Measurements from ENCODE around the gene HOXB3.

HOXB3 gene

DNA sequence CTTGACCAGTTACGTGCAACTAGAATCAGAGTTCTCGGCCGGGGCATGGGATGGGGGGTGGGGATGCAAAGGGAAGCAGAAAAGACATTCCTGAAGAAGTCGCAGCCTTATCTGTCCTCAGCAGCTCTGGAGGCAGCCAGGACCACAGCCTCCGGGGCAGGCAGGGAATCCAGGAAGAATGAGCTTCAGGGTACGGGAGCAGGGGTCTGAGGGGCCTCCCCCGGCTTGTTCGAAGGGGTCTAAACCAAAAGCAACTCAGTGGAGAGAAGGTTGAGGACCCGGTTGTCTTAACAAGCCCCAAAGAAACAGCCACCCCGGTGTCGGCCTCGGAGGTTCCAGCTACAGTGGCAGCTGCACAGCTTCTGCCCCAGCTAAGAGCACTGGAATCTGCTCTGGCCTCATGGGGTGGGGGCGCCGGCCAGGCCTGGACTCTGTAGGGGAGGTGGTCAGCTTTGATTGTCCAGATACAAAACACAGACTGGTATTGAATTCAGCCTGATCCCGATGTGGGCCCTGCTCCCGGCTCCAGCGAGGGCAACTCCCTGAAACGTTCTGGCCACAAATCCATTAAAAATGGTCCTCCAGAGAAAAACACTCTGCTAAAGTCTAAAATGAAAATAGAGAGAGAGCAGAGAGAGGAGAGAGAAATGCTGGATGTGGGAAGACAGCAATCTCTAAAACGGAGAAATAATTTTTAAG, 19.6 kb downstream of the HOXB3 start:
- Mint-ChIP-seq H3K27ac (no peak overlapping the region), H3K36me3 (no peaks in the 10 kb centered on the region), H3K4me3 (no peak overlapping the region), H3K4me1 (peaks cover 4 to 6% of the 10 kb centered on the region in 2 donors), H3K27me3 (peaks cover 31 to 35% of the 10 kb centered on the region in 2 donors), H3K9me3 (no peaks in the 10 kb centered on the region)
- DNase-seq (no peak), ATAC-seq (replicated peaks) (no peak)

DNA sequence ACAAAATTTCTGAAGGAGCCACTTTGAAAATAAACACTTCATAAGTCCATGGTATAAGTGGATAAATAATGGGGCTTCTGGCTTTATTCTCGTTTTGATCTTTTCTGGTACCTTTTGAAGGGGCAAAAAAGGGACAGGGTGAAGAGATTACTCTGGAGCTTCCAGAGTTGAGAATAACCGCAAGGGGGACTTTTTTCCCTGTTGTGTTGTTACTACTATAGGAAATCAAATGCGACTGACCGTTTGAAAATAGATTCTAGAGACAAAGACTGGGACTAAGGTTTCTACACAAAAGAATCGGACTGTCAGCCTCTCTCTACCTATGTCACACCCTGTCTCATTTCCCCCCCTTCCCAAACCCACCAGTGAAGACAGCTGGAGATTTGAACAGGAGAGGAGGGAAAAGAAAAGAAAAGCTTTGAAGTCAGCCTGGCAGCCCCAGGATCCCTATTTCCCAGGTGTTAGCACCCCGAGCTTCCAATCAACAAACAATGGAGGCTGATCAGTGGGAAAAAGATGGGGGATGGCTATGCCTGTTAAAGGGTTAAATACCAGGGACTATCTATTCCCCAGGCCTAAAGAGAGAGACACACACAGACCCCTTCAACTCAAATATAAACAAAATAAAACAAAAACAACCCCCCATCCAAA, 20.2 kb downstream of the HOXB3 start:
- H3K4me3 Mint-ChIP-seq = no peak overlapping the region
- DNase-seq (no peak), ATAC-seq (replicated peaks) (no peak)
- no peaks in the 10 kb centered on the region for H3K36me3 Mint-ChIP-seq
- H3K9me3 Mint-ChIP-seq = no peaks in the 10 kb centered on the region
- H3K27me3 Mint-ChIP-seq = peaks cover 33 to 35% of the 10 kb centered on the region in 2 donors
- peaks cover 4 to 8% of the 10 kb centered on the region in 2 donors for H3K4me1 Mint-ChIP-seq
- no peak overlapping the region for H3K27ac Mint-ChIP-seq

- ATAC-seq (replicated peaks) (no peak), DNase-seq (no peak)
- Mint-ChIP-seq H3K4me3 (no peak overlapping the region), H3K36me3 (no peaks in the 10 kb centered on the region), H3K4me1 (peaks cover 5 to 12% of the 10 kb centered on the region in 2 donors), H3K27ac (no peak overlapping the region), H3K9me3 (no peaks in the 10 kb centered on the region), H3K27me3 (peaks cover 30 to 35% of the 10 kb centered on the region in 2 donors)
Measured at GRCh38 chr17:48569240-48569582, 20.8 kb downstream of the HOXB3 start.

DNA sequence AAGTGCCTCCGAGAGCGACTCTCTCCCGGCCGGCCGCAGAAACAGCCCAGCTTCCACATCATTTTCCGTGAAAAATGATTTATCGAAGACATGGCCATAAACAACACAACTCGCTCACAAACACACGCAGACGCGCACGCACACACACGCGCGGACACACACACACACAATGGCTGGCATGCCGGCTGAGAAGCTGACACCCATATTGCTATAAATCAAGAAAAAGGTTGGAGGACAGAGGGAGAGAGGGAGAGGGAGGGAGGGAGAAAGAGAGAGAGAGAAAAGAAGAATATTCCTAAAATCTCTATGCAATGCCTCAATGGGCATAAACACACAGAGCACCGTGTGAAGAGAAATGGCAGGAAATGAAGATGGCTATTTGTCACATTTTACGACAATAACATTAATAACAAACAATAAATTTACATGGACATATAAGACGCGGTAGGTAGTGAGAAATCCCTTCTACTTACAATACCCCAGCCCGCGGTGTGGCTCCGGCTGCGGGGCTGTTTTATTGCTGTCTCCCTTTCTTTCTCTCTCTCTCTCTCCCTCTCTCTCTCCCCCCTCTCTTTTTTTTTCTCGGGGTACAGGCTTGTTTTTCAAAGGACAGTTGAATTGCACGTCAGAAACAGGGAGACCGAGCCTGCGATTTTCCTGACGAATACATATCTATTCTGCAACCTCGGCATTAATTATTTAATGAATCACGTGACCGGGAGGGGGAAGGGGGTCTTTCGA, 21.4 kb downstream of the HOXB3 start:
- DNase-seq = no peak
- no peaks in the 10 kb centered on the region for H3K9me3 Mint-ChIP-seq
- peaks cover 31 to 36% of the 10 kb centered on the region in 2 donors for H3K27me3 Mint-ChIP-seq
- H3K36me3 Mint-ChIP-seq = no peaks in the 10 kb centered on the region
- no peak for ATAC-seq (replicated peaks)
- peaks cover 5 to 12% of the 10 kb centered on the region in 2 donors for H3K4me1 Mint-ChIP-seq
- peak overlapping the region; percentile 8 to 53 for H3K4me3 Mint-ChIP-seq
- H3K27ac Mint-ChIP-seq = no peak overlapping the region

- ATAC-seq (replicated peaks) (no peak), DNase-seq (no peak)
- peaks cover 5 to 12% of the 10 kb centered on the region in 2 donors for H3K4me1 Mint-ChIP-seq
- H3K4me3 Mint-ChIP-seq = no peak overlapping the region
- H3K36me3 Mint-ChIP-seq = no peaks in the 10 kb centered on the region
- no peaks in the 10 kb centered on the region for H3K9me3 Mint-ChIP-seq
- H3K27ac Mint-ChIP-seq = no peak overlapping the region
- H3K27me3 Mint-ChIP-seq = peaks cover 31 to 39% of the 10 kb centered on the region in 2 donors
Measured at GRCh38 chr17:48567646-48568354, 22.2 kb downstream of the HOXB3 start.

- peaks cover 31 to 44% of the 10 kb centered on the region in 2 donors for H3K27me3 Mint-ChIP-seq
- no peak overlapping the region for H3K27ac Mint-ChIP-seq
- no peaks in the 10 kb centered on the region for H3K9me3 Mint-ChIP-seq
- peaks cover 5 to 12% of the 10 kb centered on the region in 2 donors for H3K4me1 Mint-ChIP-seq
- H3K36me3 Mint-ChIP-seq = no peaks in the 10 kb centered on the region
- DNase-seq (no peak), ATAC-seq (replicated peaks) (no peak)
- no peak overlapping the region for H3K4me3 Mint-ChIP-seq
Measured at GRCh38 chr17:48567209-48567608, 22.8 kb downstream of the HOXB3 start.

- H3K4me3 Mint-ChIP-seq = no peak overlapping the region
- H3K27me3 Mint-ChIP-seq = peaks cover 31 to 41% of the 10 kb centered on the region in 2 donors
- DNase-seq = no peak
- H3K4me1 Mint-ChIP-seq = peaks cover 5 to 12% of the 10 kb centered on the region in 2 donors
- ATAC-seq (replicated peaks) = no peak
- H3K36me3 Mint-ChIP-seq = no peaks in the 10 kb centered on the region
- H3K27ac Mint-ChIP-seq = no peak overlapping the region
- H3K9me3 Mint-ChIP-seq = no peaks in the 10 kb centered on the region
Measured at GRCh38 chr17:48566717-48567116, 23.3 kb downstream of the HOXB3 start.

DNA sequence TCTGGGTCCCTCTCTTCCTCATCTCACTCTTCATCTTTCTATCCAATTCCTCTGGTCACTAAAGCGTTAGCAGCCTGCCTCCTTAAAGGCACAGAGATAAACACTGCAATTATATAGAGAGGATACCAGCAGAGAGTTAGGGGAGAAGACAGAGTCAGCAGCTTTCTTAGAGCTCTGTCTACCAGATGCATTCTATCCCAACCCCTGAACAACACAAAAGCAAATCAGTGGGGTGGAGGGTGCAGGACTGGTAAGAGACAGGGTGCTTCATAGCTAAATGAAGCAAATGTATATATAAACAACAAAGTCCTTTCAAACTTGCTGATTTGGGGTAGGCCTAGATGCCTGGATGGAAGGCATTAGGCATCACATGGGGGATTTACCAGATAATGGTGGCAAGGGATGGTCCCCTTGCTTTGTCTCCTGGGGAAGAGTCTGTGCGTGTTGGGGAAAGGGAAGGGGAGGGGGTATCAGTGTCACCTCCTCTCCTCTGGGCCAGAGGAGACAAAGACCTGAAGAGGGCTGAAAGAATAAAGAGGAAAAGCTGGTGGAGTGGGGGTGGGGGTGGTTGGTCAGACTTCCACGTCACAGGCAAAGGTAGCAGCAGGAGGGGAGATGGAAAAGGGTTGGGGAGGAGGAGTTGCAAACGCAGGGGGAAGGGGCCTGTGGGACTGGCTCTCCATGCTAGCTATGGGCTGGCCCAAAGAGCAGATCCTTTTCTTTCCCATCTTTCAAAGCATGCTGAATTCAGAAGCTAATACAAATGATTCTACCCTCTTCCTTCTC, 23.9 kb downstream of the HOXB3 start:
- no peaks in the 10 kb centered on the region for H3K36me3 Mint-ChIP-seq
- H3K27me3 Mint-ChIP-seq = peaks cover 31 to 41% of the 10 kb centered on the region in 2 donors
- H3K27ac Mint-ChIP-seq = no peak overlapping the region
- no peak overlapping the region for H3K4me3 Mint-ChIP-seq
- peaks cover 5 to 12% of the 10 kb centered on the region in 2 donors for H3K4me1 Mint-ChIP-seq
- no peak for ATAC-seq (replicated peaks)
- H3K9me3 Mint-ChIP-seq = no peaks in the 10 kb centered on the region
- DNase-seq = no peak

- Mint-ChIP-seq H3K27ac (no peak overlapping the region), H3K9me3 (no peaks in the 10 kb centered on the region), H3K27me3 (peaks cover 38 to 47% of the 10 kb centered on the region in 2 donors), H3K36me3 (no peaks in the 10 kb centered on the region), H3K4me3 (no peak overlapping the region), H3K4me1 (peaks cover 5 to 12% of the 10 kb centered on the region in 2 donors)
- DNase-seq (no peak), ATAC-seq (replicated peaks) (no peak)
Measured at GRCh38 chr17:48565022-48565554, 25.0 kb downstream of the HOXB3 start.

GRCh38 chr17:48564188-48565021, 25.6 kb downstream of the HOXB3 start:
- DNase-seq (no peak), ATAC-seq (replicated peaks) (no peak)
- peaks cover 5 to 12% of the 10 kb centered on the region in 2 donors for H3K4me1 Mint-ChIP-seq
- peaks cover 43 to 45% of the 10 kb centered on the region in 2 donors for H3K27me3 Mint-ChIP-seq
- no peaks in the 10 kb centered on the region for H3K36me3 Mint-ChIP-seq
- peak overlapping the region in 1 of 2 donors; percentile 28 for H3K4me3 Mint-ChIP-seq
- H3K27ac Mint-ChIP-seq = no peak overlapping the region
- no peaks in the 10 kb centered on the region for H3K9me3 Mint-ChIP-seq

GRCh38 chr17:48563867-48564187, 26.2 kb downstream of the HOXB3 start:
- DNase-seq = no peak
- Mint-ChIP-seq H3K36me3 (no peaks in the 10 kb centered on the region), H3K4me3 (no peak overlapping the region), H3K4me1 (peaks cover 5 to 12% of the 10 kb centered on the region in 2 donors), H3K27ac (no peak overlapping the region), H3K27me3 (peaks cover 44 to 49% of the 10 kb centered on the region in 2 donors), H3K9me3 (no peaks in the 10 kb centered on the region)
- ATAC-seq (replicated peaks) = no peak

DNA sequence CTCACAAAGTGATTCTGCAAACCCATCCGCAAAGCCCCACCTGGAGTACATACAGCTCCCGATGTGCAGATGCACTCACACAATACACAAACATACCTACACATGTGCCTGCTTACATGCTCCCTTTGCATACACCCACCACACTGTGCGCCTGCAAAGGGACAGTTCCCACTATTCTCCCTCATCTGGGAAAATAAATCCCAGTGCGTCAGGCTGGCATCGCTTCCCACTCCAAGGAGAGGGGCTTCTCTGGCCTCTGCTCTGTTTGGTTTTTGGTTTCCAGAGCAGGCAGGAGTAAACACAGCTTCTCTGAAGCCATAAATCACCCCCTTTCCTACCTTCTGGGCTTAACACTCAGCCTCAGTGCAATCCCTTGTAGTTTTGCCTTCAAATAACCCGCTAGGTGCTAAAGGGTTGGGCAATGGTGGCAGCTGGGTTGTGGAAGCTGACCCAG, 26.6 kb downstream of the HOXB3 start:
- DNase-seq = no peak
- Mint-ChIP-seq H3K27me3 (peaks cover 45 to 53% of the 10 kb centered on the region in 2 donors), H3K4me1 (peaks cover 3 to 9% of the 10 kb centered on the region in 2 donors), H3K4me3 (no peak overlapping the region), H3K36me3 (no peaks in the 10 kb centered on the region), H3K9me3 (no peaks in the 10 kb centered on the region), H3K27ac (no peak overlapping the region)
- no peak for ATAC-seq (replicated peaks)

GRCh38 chr17:48562934-48563333, 27.1 kb downstream of the HOXB3 start:
- H3K27ac Mint-ChIP-seq = no peak overlapping the region
- DNase-seq (no peak), ATAC-seq (replicated peaks) (no peak)
- H3K4me1 Mint-ChIP-seq = peaks cover 2 to 6% of the 10 kb centered on the region in 2 donors
- H3K9me3 Mint-ChIP-seq = no peaks in the 10 kb centered on the region
- peaks cover 47 to 58% of the 10 kb centered on the region in 2 donors for H3K27me3 Mint-ChIP-seq
- H3K36me3 Mint-ChIP-seq = no peaks in the 10 kb centered on the region
- no peak overlapping the region for H3K4me3 Mint-ChIP-seq
